Measurements from ENCODE around the gene IRF4.

The IRF4 gene

DNA sequence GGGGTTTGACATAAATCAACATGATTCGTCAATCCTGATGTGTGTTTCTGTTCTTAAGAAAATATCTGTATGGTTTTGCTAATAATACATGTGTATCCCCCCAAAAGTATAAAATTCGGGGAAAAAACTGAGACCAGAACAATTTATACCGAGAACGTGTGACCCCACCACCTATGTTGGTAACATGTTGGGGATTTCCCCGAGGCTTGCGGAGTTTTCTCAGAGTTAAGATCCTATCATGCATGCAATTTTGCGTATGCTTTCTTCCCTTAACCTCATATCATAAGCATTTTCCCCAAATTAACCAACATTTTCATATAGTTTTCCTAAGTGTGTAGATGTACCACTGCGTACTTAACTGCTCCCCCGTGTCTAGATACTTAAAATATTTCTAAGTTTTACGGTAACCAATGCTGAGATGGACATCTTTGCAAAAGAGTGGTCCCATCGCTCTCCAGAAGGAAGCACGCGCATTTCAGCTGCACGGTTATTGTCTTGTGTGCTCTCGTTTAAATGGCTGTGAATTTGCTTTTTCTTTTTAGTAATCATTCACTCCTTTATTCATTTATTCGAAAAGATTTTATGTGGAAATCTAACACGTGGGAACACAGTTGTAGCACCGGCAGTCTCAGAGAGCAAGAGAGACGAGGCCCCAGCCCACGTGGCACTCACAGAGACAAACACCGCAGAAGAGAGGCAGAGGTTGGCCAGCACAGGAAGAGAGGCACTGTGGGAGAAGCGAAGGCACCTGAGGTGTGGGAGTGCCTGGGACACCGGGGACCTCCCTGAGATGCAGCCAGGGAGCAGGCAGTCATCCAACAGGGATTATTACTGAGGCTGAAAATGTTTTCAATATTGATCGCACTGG, 13.2 kb upstream of the IRF4 start:
- no peak for DNase-seq (ENCODE audit: low read depth)
- no peak overlapping the region for H3K4me3 ChIP-seq (ENCODE audit: control insufficient read depth, low read depth, low read length)
- TF ChIP-seq, protein P1, sequence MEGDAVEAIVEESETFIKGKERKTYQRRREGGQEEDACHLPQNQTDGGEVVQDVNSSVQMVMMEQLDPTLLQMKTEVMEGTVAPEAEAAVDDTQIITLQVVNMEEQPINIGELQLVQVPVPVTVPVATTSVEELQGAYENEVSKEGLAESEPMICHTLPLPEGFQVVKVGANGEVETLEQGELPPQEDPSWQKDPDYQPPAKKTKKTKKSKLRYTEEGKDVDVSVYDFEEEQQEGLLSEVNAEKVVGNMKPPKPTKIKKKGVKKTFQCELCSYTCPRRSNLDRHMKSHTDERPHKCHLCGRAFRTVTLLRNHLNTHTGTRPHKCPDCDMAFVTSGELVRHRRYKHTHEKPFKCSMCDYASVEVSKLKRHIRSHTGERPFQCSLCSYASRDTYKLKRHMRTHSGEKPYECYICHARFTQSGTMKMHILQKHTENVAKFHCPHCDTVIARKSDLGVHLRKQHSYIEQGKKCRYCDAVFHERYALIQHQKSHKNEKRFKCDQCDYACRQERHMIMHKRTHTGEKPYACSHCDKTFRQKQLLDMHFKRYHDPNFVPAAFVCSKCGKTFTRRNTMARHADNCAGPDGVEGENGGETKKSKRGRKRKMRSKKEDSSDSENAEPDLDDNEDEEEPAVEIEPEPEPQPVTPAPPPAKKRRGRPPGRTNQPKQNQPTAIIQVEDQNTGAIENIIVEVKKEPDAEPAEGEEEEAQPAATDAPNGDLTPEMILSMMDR (IDR thresholded peaks at IDR 0.05; ENCODE audit: control insufficient read depth, insufficient read depth, low read depth, low read length, missing control alignments) = no peak

DNA sequence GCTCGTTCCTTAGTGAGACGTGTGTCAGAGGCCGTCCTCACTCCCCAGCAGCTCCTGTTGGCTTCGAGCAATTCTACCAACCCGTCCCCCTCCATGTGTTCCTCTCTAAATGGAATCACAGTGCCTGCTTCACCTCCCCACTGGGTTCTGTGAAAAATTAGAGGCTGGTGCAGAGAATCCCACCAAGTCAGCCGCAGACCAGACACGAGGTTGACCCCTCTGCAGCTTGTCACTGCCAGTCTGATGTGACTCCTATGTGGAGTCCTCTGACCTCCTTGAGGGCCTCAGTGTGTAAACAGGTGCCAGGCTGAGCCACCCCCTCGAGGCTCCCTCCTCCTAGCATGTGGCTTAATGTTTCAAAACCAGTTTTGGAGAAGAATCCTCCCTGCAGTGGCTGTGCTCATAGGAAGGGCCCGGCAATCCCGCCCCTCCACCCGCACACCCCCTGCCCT, 12.6 kb upstream of the IRF4 start:
- no peak overlapping the region for H3K4me3 ChIP-seq (ENCODE audit: control insufficient read depth, low read depth, low read length)
- TF ChIP-seq, protein P1 (IDR thresholded peaks at IDR 0.05; ENCODE audit: control insufficient read depth, insufficient read depth, low read depth, low read length, missing control alignments) = no peak
- no peak for DNase-seq (ENCODE audit: low read depth)

DNA sequence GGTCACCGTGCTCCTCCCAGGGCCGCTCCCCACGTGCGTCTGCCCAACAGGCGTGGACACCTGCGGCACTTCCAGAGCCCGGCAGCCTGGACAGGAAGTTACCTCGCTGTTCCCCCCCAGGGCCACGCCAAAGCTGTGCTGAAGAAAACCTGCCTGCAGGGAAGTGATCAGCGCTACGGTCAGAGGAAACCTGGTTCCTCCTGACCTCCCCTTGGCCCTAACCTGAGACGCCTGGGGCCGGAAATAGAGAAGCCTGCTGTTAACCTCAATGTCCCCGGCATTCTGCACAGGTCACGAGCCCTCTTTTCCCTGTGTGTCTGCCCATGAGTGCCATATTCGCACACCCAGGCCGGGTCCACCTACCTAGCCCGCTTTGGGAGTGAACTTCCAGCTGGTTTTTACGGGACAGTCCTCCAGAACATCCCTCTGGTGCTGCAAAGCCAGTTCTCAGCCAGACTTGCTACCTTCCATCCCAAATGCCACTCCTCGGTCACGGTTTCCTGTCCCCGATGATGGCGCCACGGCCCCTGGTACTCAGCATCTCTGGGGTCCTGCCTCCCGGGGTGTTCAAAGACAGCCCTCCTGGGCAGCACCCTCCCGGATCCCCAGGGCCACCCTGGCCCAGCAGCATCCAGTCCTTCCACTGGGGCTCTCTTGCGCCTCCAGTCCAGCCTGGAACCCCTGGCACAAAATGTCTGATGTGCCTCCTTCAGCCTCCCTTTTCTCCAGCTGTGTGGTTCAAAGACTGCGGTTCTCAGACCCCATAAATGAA, 12.0 kb upstream of the IRF4 start:
- no peak overlapping the region for H3K4me3 ChIP-seq (ENCODE audit: control insufficient read depth, low read depth, low read length)
- TF ChIP-seq, protein P1 (IDR thresholded peaks at IDR 0.05; ENCODE audit: control insufficient read depth, insufficient read depth, low read depth, low read length, missing control alignments) = no peak
- DNase-seq (ENCODE audit: low read depth) = no peak

DNA sequence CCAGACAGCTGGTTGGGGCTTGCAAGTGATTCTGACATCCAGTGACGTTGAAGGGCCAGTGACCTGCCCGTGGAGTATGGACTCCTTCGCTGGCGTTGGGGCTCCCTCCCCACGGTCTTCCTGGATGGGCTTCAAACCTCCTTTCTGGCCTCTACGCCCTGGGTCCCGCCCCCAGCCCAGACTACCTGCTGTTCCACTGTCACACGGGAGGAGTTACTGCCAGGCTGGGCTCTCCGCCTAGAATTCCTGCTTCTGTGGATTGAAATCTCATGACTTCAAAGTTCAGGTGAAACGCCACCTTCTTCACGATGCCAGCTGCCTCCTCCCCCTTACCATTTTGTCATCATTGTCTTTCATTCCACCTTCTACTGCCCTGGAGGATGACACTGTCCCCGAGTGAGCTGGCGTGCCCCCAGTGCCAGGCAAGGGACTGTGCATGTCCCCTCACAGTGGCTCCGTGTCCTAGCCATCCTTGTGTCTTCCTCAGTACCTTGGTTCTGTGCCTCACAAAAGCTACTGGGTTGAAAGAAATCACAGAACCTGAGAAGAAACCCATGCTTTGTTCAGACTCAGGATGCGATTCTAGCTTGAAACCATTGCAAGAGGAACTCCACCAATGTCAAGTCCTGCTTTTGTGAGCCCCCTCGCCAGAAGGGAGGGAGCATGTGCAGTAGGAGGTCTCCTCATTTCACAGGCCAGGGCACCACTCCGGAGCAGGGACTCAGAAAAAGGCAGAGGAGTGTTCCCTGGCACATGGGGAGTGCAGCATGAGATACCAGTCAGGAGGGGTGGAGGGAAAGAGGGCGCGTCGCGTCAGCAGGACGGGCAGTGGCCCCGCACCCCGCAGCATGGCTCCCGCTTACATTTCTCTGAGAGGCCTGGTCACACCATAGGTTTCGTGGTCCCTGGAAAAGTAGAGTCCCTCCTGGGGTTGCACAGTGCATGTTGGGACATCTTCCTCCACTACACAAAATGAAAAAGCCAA, 11.0 kb upstream of the IRF4 start:
- TF ChIP-seq, protein P1 (IDR thresholded peaks at IDR 0.05; ENCODE audit: control insufficient read depth, insufficient read depth, low read depth, low read length, missing control alignments) = no peak

DNA sequence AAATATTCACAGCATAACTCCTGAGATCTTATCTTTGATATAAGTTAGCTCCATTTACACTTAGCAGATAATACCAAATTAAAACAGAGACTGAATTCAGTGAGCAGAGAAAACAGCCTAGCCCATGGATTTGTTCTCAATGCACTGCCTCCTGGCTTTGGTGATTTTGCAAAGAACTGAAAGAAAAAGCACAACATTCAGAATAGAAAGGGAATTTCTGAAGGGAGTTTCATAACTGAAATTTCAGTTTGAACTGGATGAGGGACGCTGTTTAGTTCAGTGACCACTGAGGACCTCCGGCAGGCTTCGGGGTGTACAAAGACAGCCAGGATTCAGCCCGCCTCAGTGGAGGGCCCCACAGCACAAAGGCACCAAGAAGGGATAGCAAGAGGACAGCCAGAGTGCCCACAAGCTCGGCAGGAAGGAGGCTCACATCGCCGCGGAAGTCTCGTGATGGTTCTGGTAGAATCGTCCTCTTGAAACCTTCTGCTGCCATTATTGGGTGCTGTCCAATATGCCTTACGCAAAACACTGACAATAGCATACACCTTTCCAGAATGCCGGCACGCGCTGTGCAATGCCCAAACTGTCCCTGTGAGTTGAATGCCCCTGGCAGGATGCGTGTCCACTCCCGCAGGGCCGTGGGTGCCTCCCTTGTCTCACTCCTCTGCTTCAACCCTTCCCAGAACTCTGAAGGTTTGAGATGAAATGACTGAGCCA, 9.7 kb upstream of the IRF4 start:
- no peak overlapping the region for H3K4me3 ChIP-seq (ENCODE audit: control insufficient read depth, low read depth, low read length)
- TF ChIP-seq, protein P1 (IDR thresholded peaks at IDR 0.05; ENCODE audit: control insufficient read depth, insufficient read depth, low read depth, low read length, missing control alignments) = no peak
- no peak for DNase-seq (ENCODE audit: low read depth)

More for the DNA sequence above, 11.0 kb upstream of the IRF4 start:
- H3K4me3 ChIP-seq (ENCODE audit: control insufficient read depth, low read depth, low read length) = no peak overlapping the region
- no peak for DNase-seq (ENCODE audit: low read depth)

Measured in AG09309 (cell line).